ENCODE measurements around the gene TNNT3.
"Not testable (repeated sequence)": the region's sequence is repeated elsewhere in the genome, so short reads cannot be mapped to it uniquely, and the experiment has no call there.

TNNT3 gene

GRCh38 chr11:1873048-1873812 is 46.3 kb upstream of the TNNT3 start:
- no peak for TF ChIP-seq CTCF (IDR thresholded peaks at IDR 0.05; ENCODE audit: low read depth, low read length, missing control alignments)
- H3K27me3 ChIP-seq (replicated peaks) = peaks cover 5% of the 10 kb centered on the region
- no peak overlapping the region for H3K27ac ChIP-seq
- no peak for DNase-seq
- H3K4me3 ChIP-seq (ENCODE audit: low read depth, low read length) = no peak overlapping the region
- in situ Hi-C loops (cut with HindIII; ENCODE audit: low pct_ligation_motif_present, low sequenced_read_pairs) = no loop called here
- no peaks in the 10 kb centered on the region for H3K36me3 ChIP-seq (replicated peaks)

- H3K27ac ChIP-seq; H3K4me3 ChIP-seq (ENCODE audit: low read depth, low read length); DNase-seq; H3K36me3 ChIP-seq (replicated peaks); H3K27me3 ChIP-seq (replicated peaks); in situ Hi-C loops (cut with HindIII; ENCODE audit: low pct_ligation_motif_present, low sequenced_read_pairs): not testable (repeated sequence)
These were observed 45.7 kb upstream of the TNNT3 start for GRCh38 chr11:1873813-1874150.

- H3K27me3 ChIP-seq (replicated peaks); H3K4me3 ChIP-seq (ENCODE audit: low read depth, low read length); DNase-seq; in situ Hi-C loops (cut with HindIII; ENCODE audit: low pct_ligation_motif_present, low sequenced_read_pairs); H3K36me3 ChIP-seq (replicated peaks); H3K27ac ChIP-seq: not testable (repeated sequence)
These were observed 44.9 kb upstream of the TNNT3 start for GRCh38 chr11:1874441-1875092.

GRCh38 chr11:1875093-1875850 is 44.2 kb upstream of the TNNT3 start:
- TF ChIP-seq CTCF (IDR thresholded peaks at IDR 0.05; ENCODE audit: low read depth, low read length, missing control alignments) = no peak
- no peak for DNase-seq
- in situ Hi-C loops (cut with HindIII; ENCODE audit: low pct_ligation_motif_present, low sequenced_read_pairs) = no loop called here
- Histone ChIP-seq H3K27me3 (replicated peaks) (peaks cover 5% of the 10 kb centered on the region), H3K36me3 (replicated peaks) (no peaks in the 10 kb centered on the region), H3K4me3 (ENCODE audit: low read depth, low read length) (no peak overlapping the region), H3K27ac (no peak overlapping the region)

GRCh38 chr11:1875851-1876301 is 43.6 kb upstream of the TNNT3 start:
- H3K4me3 ChIP-seq (ENCODE audit: low read depth, low read length); H3K36me3 ChIP-seq (replicated peaks); in situ Hi-C loops (cut with HindIII; ENCODE audit: low pct_ligation_motif_present, low sequenced_read_pairs); H3K27ac ChIP-seq; DNase-seq; H3K27me3 ChIP-seq (replicated peaks): not testable (repeated sequence)

- Histone ChIP-seq H3K27me3 (replicated peaks) (no peaks in the 10 kb centered on the region), H3K4me3 (ENCODE audit: low read depth, low read length) (no peak overlapping the region), H3K36me3 (replicated peaks) (no peaks in the 10 kb centered on the region), H3K27ac (no peak overlapping the region)
- in situ Hi-C loops (cut with HindIII; ENCODE audit: low pct_ligation_motif_present, low sequenced_read_pairs) = no loop called here
- DNase-seq = peak; percentile 34
- peak; percentile 88 for TF ChIP-seq CTCF (IDR thresholded peaks at IDR 0.05; ENCODE audit: low read depth, low read length, missing control alignments)
These were observed 43.0 kb upstream of the TNNT3 start for GRCh38 chr11:1876361-1877063.

Measured in brain microvascular endothelial cell (primary cell).